Loucy (cell line): ENCODE data around the gene MAN2C1.

ENCODE experiments used
- H2AFZ ChIP-seq: fragments of 200-600 bp; sonication (generic); 2 replicates; pipeline ENCODE4 v1.6.0; 2016; ENCODE audit warnings: antibody characterized with exemption, mild to moderate bottlenecking, low read length, moderate library complexity
- H3F3A ChIP-seq: fragments of 200-600 bp; 2 replicates; pipeline ENCODE4 v1.6.0; 2016; ENCODE audit warnings: antibody characterized with exemption, low read depth, mild to moderate bottlenecking
- H3K27me3 ChIP-seq: fragments of 200-600 bp; sonication (generic); 2 replicates; pipeline ENCODE4 v1.6.1; 2014; ENCODE audit warnings: low read length, mild to moderate bottlenecking; ENCODE audit not compliant: insufficient read depth, poor library complexity, severe bottlenecking
- H3K36me3 ChIP-seq: fragments of 200-600 bp; sonication (generic); 2 replicates; pipeline ENCODE4 v1.6.1; 2016; ENCODE audit warnings: low read length; ENCODE audit not compliant: insufficient read depth
- H3K4me1 ChIP-seq: fragments of 200-600 bp; sonication (generic); 2 replicates; pipeline ENCODE4 v1.5.1; 2014; ENCODE audit warnings: low read length, mild to moderate bottlenecking; ENCODE audit not compliant: insufficient read depth, poor library complexity, severe bottlenecking
- H3K4me2 ChIP-seq: fragments of 200-600 bp; sonication (generic); 2 replicates; pipeline ENCODE4 v1.6.0; 2014; ENCODE audit warnings: antibody characterized with exemption, low read length, low read depth, mild to moderate bottlenecking; ENCODE audit not compliant: poor library complexity, severe bottlenecking
- H3K4me3 ChIP-seq: fragments of 200-600 bp; sonication (generic); 2 replicates; pipeline ENCODE4 v1.5.1; 2014; ENCODE audit warnings: low read length, mild to moderate bottlenecking, mixed read lengths; ENCODE audit not compliant: poor library complexity, severe bottlenecking
- H3K79me2 ChIP-seq: fragments of 200-600 bp; sonication (generic); 2 replicates; pipeline ENCODE4 v1.6.1; 2014; ENCODE audit warnings: low read length; ENCODE audit not compliant: insufficient read depth
- H3K9ac ChIP-seq: fragments of 200-600 bp; sonication (generic); 2 replicates; pipeline ENCODE4 v1.6.0; 2014; ENCODE audit warnings: mild to moderate bottlenecking, low read depth, low read length, moderate library complexity; ENCODE audit not compliant: poor library complexity, severe bottlenecking
- H3K9me2 ChIP-seq: fragments of 200-600 bp; sonication (generic); replicated peaks from 2 replicates; pipeline ENCODE4 v1.6.1; 2016; ENCODE audit warnings: low read depth, low read length, mixed read lengths
- H3K9me3 ChIP-seq: fragments of 200-600 bp; sonication (generic); 2 replicates; pipeline ENCODE4 v1.6.1; 2014; ENCODE audit warnings: mild to moderate bottlenecking, antibody characterized with exemption, low read length, low read depth; ENCODE audit not compliant: insufficient read depth
- H4K20me1 ChIP-seq: fragments of 200-600 bp; sonication (generic); 2 replicates; pipeline ENCODE4 v1.6.0; 2014; ENCODE audit warnings: antibody characterized with exemption, low read length, mild to moderate bottlenecking; ENCODE audit not compliant: insufficient read depth, poor library complexity, severe bottlenecking
- CTCF ChIP-seq: fragments of 200-600 bp; sonication (generic); conservative IDR thresholded peaks from 2 replicates; pipeline ENCODE4 v1.5.1; 2014; ENCODE audit warnings: mild to moderate bottlenecking, antibody characterized with exemption, low read length
- EZH2phosphoT487 ChIP-seq: fragments of 200-600 bp; IDR thresholded peaks from 2 replicates; pipeline ENCODE4 v1.6.1; 2018; ENCODE audit warnings: antibody characterized with exemption, mild to moderate bottlenecking, moderate library complexity, borderline replicate concordance

MAN2C1 gene

GRCh38 chr15:75329571-75329970, 38.8 kb downstream of the MAN2C1 start:
- Histone ChIP-seq H3K4me1 (no peaks in the 10 kb centered on the region), H3K4me2 (no peak overlapping the region), H3K27me3 (no peaks in the 10 kb centered on the region), H3K9ac (no peak overlapping the region), H3K9me2 (no peaks in the 10 kb centered on the region), H4K20me1 (no peaks in the 10 kb centered on the region), H2AFZ (no peak overlapping the region), H3K9me3 (no peaks in the 10 kb centered on the region), H3K4me3 (no peak overlapping the region), H3K36me3 (no peaks in the 10 kb centered on the region), H3K79me2 (no peaks in the 10 kb centered on the region), H3F3A (no peaks in the 10 kb centered on the region)
- no peak for TF ChIP-seq EZH2phosphoT487
- TF ChIP-seq CTCF = no peak

- no peak overlapping the region for H3K4me3 ChIP-seq
- H3K27me3 ChIP-seq = no peaks in the 10 kb centered on the region
- H3F3A ChIP-seq = no peaks in the 10 kb centered on the region
- no peak overlapping the region for H3K4me2 ChIP-seq
- TF ChIP-seq EZH2phosphoT487 (no peak), CTCF (no peak; the same call in 1 of the 2 replicates)
- no peaks in the 10 kb centered on the region for H4K20me1 ChIP-seq
- no peaks in the 10 kb centered on the region for H3K9me2 ChIP-seq
- H3K9ac ChIP-seq = no peak overlapping the region
- H3K4me1 ChIP-seq = no peaks in the 10 kb centered on the region
- no peak overlapping the region for H2AFZ ChIP-seq
- H3K9me3 ChIP-seq = no peaks in the 10 kb centered on the region
- H3K36me3 ChIP-seq = no peaks in the 10 kb centered on the region
- no peaks in the 10 kb centered on the region for H3K79me2 ChIP-seq
These were observed 39.7 kb downstream of the MAN2C1 start for GRCh38 chr15:75328493-75329314.

GRCh38 chr15:75327491-75327890, 40.9 kb downstream of the MAN2C1 start:
- no peaks in the 10 kb centered on the region for H3K79me2 ChIP-seq

More at GRCh38 chr15:75327491-75327890, 40.9 kb downstream of the MAN2C1 start:
- H3K9me2 ChIP-seq = no peaks in the 10 kb centered on the region
- TF ChIP-seq EZH2phosphoT487 (no peak), CTCF (no peak)
- no peak overlapping the region for H3K4me3 ChIP-seq
- no peak overlapping the region for H2AFZ ChIP-seq
- H3K9me3 ChIP-seq = no peaks in the 10 kb centered on the region
- H3K27me3 ChIP-seq = no peaks in the 10 kb centered on the region
- H3K4me2 ChIP-seq = no peak overlapping the region
- no peaks in the 10 kb centered on the region for H4K20me1 ChIP-seq
- H3K9ac ChIP-seq = no peak overlapping the region
- no peaks in the 10 kb centered on the region for H3K4me1 ChIP-seq
- H3K36me3 ChIP-seq = no peaks in the 10 kb centered on the region
- H3F3A ChIP-seq = no peaks in the 10 kb centered on the region
